Measurements from ENCODE around the gene FRYL. TPM values are rescaled to one million over a fixed set of nuclear protein-coding genes. Genes with fewer than 3 reads are reported as not detected.
A peak's percentile ranks its signal among the peaks of the same experiment; 100 is the strongest.
"Not testable (repeated sequence)": the region's sequence is repeated elsewhere in the genome, so short reads cannot be mapped to it uniquely, and the experiment has no call there.

The FRYL gene
- total RNA-seq, 1 donor from 2014 or later = 60.7 TPM

DNA sequence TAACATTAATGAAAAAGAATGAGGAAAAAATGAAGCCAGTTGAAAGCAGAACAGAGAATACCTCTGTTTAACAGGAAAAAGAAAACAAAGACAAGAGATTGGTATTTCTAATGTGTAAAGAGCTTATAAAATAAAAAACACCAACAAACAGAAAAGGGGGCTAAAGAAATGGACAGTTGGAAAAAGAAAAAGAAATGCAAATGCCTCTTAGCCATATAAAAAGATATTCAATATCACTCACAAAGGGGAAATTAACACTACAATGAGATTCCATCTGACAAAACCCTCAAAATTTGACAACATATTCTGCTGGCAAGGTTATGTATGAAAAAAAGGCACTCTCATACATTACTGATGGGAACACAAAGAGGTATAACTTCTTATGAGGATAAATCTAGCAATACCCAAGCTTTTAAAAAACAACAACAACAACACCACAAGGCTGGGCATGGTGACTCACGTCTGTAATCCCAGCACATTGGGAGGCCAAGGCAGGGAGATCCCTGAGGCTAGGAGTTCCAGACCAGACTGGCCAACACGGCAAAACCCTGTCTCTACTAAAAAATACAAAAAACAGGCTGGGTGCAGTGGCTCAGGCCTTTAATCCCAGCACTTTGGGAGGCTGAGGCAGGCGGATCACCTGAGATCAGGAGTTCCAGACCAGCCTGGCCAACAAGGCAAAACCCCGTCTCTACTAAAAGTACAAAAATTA is 75.8 kb downstream of the FRYL start:
- no peak for FAIRE-seq
- no peak for DNase-seq (ENCODE audit: low spot score in 2 of 2)

DNA sequence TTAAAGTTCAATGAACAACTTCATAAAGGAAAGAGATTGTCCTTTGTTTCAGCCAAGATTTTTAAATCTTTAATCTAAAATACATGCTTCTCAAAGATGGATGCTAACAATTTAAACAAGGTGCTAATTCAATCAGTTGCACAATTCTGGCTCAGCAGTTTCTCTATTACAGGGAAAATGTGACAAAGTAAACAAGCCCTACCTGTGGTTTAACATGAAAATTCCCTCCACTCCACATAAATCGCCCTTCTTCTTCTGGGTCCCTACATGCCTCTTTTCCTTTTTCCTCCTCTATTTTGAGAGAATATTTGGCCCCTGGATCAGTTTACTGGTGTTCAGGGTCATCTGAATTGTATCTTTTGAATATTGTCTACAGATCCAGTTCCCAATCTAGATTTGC is 80.6 kb downstream of the FRYL start:
- FAIRE-seq = no peak
- DNase-seq (ENCODE audit: low spot score in 2 of 2) = no peak

DNA sequence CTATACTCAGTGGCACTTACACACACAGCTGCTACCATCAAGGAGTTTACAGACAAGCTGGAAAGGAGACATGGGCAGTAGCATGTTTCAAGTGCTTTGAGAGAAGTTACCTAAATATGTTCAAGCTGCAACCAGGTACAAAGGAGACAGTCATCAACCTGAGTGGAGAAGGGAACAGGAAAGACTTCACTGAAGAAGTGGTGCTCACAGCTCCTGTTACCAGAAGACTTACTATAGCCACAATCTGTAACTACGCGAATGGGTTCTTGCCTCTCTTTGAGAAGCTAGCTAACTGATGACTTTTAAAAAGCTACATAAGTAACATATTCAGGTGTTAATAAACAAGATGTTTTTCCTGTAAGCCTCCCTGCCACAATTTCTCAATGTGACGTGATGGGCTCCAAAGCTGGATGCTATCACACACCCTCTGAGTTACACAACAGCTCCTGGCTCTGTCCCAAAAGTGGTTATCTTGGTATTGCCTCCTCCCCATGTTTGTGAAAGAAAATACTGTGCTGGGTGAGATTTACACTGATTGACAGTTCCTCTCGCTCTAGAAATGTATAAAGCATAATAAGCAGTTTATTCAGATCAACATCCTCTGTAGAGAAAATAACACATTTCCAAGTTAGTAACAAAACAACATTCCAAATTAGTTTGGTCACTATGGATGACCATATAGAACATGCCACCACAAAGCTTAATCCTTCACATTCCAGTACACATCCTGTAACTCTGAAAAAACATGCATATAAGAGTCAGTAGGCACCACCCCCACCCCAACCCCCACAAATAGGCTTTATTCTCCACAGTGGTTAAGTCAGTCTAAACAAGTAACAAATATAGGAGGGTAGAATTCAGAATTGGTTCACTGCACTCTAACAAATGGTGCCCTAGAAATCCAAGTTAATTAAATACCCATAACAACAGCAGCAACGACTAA is 81.8 kb downstream of the FRYL start:
- FAIRE-seq = no peak
- no peak for DNase-seq (ENCODE audit: low spot score in 2 of 2)

DNA sequence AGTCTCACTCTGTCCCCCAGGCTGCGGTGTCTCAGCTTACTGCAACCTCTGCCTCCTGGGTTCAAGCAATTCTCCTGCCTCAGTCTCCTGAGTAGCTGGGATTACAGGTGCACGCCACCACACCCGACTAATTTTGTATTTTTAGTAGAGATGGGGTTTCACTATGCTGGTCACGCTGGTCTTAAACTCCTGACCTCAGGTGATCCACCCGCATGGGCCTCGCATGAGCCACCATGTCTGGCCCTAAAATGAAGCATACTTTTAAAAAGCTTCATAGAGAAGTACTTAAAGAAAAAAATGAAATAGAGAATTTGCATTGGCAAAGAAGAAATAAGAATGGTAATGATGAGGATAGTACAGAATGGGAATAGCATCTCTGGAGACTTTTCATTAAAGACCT is 82.6 kb downstream of the FRYL start:
- DNase-seq (ENCODE audit: low spot score in 2 of 2); FAIRE-seq: not testable (repeated sequence)

DNA sequence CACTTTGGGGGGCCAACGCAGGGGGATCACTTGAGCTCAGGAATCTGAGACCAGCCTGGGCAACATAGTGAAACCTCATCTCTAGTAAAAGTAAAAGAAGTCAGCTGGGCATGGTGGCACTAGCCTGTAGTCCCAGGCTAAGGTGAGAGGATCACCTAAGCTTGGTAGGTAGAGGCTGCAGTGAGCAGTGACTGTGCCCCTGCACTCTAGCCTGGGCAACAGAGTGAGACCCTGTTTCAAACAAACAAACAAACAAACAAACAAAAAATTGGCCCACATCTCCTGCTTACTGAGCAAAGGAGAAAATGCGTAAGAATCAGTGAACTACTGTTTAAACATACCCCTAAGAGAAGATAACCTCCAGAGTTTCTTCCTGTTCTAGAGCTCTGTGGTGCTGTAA is 85.3 kb downstream of the FRYL start:
- DNase-seq (ENCODE audit: low spot score in 2 of 2) = no peak
- FAIRE-seq = no peak

DNA sequence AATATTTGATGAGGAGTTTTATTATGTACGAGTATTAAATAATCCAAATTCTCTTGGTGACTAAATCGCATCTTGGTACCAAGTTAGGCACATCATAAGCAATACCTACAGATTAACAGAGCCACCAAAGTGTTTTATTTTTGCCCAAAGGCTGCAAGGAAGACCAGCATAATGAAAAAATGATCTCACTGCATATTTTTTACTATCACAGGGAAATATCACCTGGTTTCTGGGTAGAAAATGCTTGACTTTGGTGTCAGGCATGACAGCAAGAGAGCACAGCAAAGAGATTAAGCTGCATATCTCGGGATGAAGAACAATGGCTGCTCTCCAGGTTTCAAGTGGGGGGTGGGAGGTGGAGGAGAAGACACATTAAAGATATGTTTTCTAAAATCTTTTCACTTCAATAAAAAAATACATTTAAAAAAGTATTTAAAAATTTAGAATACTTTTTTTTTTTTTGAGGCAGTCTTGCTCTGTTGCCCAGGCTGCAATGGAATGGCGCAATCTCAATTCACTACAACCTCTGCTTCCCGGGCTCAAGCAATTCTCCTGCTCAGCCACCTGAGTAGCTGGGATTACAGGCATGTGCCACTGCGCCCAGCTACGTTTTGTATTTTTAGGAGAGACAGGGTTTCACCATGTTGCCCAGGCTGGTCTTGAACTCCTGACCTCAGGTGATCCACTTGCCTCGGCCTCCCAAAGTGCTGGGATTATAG is 86.1 kb downstream of the FRYL start:
- FAIRE-seq = no peak
- no peak for DNase-seq (ENCODE audit: low spot score in 2 of 2)

DNA sequence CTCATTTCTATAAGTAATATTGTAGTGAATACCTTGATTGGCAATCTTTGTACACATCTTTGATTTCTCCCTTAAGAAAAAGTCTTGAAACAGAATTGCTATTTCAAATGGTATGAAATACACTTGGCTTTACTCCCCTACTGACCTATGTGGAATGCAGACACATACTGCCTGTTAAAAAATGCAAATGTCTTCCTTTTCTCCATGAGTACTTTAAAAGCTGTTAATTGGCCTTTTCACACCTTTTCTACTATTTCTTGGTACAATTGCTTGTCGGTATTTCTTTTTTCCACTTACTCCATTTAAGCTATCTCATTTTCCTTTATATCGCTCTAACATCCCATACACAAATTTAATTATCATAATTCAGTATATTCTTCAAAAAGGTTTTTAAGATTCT is 87.2 kb downstream of the FRYL start:
- FAIRE-seq (no peak), DNase-seq (ENCODE audit: low spot score in 2 of 2) (no peak)

DNA sequence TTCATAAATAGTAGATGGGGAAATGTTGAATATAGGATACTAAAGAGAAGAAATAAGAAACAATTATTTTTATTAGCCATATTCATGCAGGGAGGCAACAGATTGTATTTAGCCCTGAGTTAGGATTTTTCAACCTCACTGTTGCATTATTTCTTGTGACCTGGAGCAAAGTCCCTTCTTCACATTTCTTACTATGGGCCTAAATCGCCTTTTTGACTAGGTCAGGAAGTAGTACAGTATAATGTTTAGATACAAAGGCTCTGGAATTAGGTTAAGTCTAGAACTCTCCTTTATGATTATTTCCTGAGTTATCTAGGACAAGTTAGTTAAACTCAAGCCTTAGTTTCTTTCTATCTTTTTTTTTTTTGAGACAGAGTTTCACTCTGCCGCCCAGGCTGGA is 88.0 kb downstream of the FRYL start:
- FAIRE-seq = no peak
- DNase-seq (ENCODE audit: low spot score in 2 of 2) = no peak

DNA sequence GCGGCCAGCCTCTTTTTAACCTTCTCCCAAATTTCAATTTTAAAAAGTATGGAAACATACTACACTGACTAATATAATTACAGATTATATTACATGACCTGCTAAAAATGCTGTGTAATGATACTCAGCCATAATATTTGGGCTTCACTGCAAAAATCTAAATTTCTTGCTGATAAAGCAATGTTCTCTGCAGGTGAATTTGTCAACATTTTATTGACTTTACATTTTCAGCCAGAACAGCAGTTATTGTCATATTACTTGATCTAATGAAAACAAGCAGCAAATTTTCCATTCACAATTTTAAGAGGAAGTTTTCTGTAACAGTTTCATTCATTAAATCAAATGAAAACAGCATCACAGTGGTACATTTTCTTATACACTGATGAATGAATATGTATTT is 91.1 kb downstream of the FRYL start:
- FAIRE-seq = no peak
- DNase-seq (ENCODE audit: low spot score in 2 of 2) = no peak

DNA sequence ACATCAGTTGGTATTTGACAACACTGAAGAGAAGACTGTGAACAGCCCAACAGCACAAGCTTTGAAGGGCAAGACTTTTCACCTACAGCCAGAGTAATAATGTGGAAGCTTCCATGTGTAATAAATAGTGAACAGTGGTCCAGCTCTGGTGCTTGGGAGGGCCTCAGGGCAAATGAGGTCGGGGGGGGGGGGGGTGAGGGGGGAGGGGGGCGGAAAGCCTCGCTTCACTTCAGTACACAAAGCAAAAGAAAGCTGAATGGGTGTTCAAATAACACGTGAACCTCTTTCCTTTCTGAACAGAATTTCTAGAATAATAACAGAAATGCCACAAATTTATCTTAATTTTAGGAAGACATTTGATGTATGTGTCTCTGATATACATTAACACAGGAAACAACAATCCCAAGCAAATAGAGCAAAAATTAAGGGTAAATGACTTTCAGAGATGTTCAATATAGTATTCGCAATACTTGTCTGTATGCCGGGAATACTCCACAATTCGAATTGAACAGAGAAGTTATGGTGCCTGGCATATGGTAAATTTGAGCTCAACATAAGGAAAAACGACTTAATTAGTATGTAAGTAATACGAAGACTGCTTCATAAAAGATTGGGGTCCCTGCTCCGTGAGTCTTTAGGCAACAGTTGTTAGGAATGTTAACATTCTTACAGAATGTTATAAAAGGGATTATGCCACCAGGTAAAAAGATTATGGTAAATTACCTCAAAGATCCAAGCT is 92.6 kb downstream of the FRYL start:
- DNase-seq (ENCODE audit: low spot score in 2 of 2) = no peak

DNA sequence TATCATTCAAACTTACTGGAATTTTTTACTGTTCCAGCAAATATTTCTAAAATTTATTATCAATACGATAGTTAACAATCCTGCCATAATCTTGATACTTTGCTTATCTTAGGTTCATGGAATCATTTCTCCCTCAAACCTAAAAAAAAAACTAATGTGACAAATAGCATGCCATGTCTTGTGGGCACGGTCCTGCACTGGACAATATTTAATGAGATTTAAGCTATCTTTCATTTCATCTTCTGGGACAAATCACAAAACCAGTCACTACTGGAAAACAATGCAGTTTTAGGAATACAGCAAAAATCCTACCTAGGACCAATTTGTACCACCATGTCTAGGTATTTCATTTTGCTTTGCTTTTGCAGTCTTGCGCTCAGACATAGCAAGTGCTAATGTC is 93.7 kb downstream of the FRYL start:
- DNase-seq (ENCODE audit: low spot score in 2 of 2) (no peak), FAIRE-seq (no peak)

More for the DNA sequence above, 92.6 kb downstream of the FRYL start:
- FAIRE-seq = no peak

DNA sequence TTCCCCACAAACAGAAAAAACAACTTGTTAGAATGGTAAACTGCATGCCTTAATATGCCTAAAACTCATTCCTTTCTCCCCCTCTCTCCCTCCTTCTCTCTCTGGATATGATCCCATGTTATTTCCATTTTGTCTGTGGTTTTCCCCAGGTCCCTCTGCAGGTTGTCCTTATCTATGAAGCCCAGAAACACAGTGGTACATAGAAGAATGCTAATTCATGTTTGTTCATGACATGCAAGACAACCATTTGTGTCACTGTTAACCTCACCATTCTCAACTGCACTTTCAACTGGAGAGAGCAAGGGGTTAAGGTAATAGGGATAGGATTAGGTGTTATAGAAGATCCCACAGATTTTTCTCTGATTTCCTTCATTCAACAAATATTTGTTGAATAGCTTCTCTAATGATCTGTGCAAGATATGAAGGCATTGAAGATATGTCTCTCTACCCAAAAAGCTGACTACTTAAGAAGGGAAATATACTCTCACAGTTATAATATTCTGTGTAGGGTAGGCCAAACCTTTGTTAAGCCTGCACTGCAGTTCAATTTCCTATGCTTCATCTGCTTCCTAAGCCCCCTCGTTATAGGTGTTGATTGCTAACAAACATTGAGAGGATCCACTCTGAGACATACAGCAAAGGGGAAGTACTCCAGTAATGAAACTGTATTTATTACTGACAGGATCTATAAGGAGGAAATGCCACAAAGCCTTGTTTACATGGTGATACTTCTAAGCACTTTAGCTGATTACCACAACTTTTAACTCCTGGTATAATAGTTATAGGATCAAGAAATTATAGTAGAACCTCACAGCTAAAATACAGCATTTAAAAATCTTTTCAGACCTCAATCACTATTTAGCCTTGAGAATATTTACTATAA is 96.1 kb downstream of the FRYL start:
- no peak for FAIRE-seq
- DNase-seq (ENCODE audit: low spot score in 2 of 2) = no peak

DNA sequence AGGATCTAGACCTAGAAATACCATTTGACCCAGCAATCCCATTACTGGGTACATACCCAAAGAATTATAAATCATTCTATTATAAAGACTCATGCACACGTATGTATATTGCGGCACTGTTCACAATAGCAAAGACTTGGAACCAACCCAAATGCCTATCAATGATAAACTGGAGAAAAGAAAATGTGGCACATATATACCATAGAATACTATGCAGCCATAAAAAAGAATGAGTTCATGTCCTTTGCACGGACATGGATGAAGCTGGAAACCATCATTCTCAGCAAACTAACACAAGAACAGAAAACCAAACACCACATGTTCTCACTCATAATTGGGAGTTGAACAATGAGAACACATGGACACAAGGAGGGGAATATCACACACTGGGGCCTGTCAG is 97.2 kb downstream of the FRYL start:
- not testable (repeated sequence) for FAIRE-seq

DNA sequence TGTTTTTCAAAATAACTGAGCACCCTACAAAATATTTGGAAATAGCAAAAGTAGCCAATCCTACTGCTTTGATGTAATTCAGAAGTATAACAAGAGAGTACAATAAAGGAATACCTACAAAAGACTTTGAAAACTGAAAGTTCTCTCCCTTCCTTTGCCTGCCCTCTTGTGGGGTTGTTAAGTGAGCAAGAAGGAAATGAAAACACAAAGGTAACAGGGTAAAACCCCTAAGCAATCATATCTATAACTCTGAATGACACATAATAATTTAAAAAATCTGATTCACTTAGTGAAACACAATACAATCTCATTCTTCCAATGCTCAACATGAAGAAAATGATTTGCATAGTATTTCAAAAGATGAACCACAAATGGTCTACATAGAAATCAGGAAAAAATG is 98.2 kb downstream of the FRYL start:
- DNase-seq (ENCODE audit: low spot score in 2 of 2) = no peak
- peak; percentile 65 for FAIRE-seq

More for the DNA sequence above, 97.2 kb downstream of the FRYL start:
- not testable (repeated sequence) for DNase-seq (ENCODE audit: low spot score in 2 of 2)

DNA sequence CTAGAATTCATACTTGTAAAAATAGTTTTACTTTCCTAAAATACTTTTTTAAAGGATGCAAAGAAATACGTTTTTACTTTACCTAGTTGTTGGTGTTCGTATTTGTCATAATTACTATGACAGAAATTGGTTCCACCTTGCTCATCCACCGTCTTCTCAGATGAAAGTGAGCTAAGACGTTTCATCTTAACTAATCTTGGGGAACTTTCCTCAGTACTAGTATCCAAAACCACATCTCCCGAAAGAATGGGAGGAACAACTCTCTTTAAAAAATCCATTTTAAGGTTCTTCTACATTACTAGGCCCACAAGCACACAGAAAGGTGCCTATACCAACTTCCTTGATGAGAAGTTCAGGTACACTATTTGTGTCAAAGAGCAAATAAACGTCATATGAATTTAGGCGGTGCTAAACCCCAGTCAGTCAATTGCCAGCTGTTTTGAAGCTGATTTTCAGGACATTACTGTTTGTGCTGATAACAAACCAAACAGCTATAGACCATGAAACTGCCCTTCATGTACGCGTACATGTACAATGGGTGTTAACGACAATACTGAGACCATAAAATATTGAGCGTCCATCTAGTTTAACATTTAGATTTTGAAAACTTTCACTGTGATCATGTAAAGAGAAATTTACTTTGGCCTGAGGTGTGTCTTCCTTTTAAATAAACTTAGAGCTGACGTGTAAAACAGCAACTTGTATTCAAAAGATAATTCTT is 99.1 kb downstream of the FRYL start:
- FAIRE-seq = no peak
- DNase-seq (ENCODE audit: low spot score in 2 of 2) = no peak

DNA sequence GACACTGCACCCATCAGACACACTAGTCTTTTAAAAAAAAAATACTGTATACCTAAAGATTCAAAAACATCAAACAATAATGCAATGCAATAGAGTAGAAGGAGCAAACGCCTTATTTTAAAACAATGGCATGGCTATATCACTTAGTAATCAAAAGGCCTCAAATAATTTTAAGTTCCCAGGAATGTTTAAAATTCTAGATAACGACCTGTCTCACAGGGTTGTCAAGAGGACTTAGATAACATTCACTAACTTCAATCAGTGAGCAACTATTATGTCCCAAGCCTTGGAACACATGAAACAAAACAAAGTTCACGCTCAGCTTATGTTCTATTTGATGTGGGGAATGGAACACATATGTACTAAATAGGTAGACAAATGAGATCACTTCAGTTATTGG is 106.5 kb downstream of the FRYL start:
- DNase-seq (ENCODE audit: low spot score in 2 of 2) (no peak), FAIRE-seq (no peak)

DNA sequence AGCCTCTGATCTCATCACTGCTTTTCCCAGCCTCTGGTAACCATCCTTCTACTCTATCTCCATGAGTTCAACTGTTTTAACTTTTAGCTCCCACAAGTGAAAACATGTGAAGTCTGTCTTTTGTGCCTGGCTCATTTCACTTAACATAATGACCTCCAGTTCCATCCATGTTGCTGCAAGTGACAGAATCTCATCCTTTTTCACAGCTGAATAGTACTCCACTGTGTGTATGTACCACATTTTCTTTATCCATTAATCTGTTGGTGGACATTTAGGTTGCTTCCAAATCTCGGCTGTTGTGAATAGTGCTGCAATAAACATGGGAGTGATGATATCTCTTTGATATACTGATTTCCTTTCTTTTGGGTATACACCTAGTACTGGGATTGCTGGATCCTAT is 109.5 kb downstream of the FRYL start:
- DNase-seq (ENCODE audit: low spot score in 2 of 2) (no peak), FAIRE-seq (no peak)

DNA sequence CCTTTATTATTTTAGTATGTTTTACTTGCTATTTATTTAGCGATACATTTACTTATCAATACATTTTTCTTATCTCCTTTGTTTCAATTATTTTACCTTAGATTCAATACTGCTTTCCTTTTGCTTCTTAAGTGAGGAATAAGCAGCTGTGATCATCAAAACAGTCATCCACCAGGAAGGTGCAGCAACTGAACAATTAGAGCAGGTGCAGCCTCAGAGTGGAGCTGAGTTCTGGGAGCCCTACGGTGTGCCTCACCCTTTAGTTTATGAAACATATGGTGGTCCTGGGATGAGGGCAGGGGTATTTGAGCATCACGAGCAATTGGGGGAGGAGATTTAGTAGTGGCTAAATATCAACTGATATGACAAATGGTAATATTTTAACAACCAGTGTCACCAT is 111.0 kb downstream of the FRYL start:
- DNase-seq (ENCODE audit: low spot score in 2 of 2) = no peak
- no peak for FAIRE-seq
